Naive thymus-derived CD4-positive, alpha-beta T cell (primary cell): ENCODE results near the gene ANKRD44. TPM values are rescaled to one million over a fixed set of nuclear protein-coding genes. Genes with fewer than 3 reads are reported as not detected.

Source experiments
- ATAC-seq: fragments of 150-1000 bp; cut with Tn5 transposase; 2 replicates; pipeline ENCODE4 v1.10.0; 2021; ENCODE audit warnings: mild to moderate bottlenecking, moderate library complexity
- CTCF ChIA-PET: fragments of 350-600 bp; sonication (Branson Sonifier 250); formaldehyde crosslinking; loops from one replicate; lab custom pipeline; 2021; ENCODE audit warnings: antibody characterized with exemption; lab: Charles Lee
- POLR2A ChIA-PET: fragments of 350-600 bp; sonication (Branson Sonifier 250); formaldehyde crosslinking; loops from one replicate; lab custom pipeline; 2021; ENCODE audit warnings: antibody characterized with exemption, inconsistent platforms; lab: Charles Lee
- DNase-seq, 9 donors: peaks; one replicate each; pipeline versions ENCODE4 v3.0.0 to v3.0.0-alpha.2; 2020 to 2022; ENCODE audit warnings: mixed read lengths in 1 of 9
- H3K27ac ChIP-seq: one replicate; pipeline ENCODE4 v1.7.0; 2013; ENCODE audit warnings: mild to moderate bottlenecking, low read depth, low read length, moderate library complexity
- H3K27me3 ChIP-seq, 2 donors: one replicate each; pipeline ENCODE4 v1.7.0; 2013; ENCODE audit warnings: low read length in 2 of 2, mild to moderate bottlenecking in 2 of 2, moderate library complexity in 2 of 2; ENCODE audit not compliant: control insufficient read depth in 2 of 2, insufficient read depth in 2 of 2
- H3K36me3 ChIP-seq, 3 experiments: 1 replicate in 2 of 3; 2 replicates in 1 of 3; pipeline ENCODE4 v1.7.0; 2013; ENCODE audit warnings: low read length in 3 of 3, mild to moderate bottlenecking in 3 of 3, moderate library complexity in 1 of 3; ENCODE audit not compliant: insufficient read depth in 3 of 3, control insufficient read depth in 2 of 3
- H3K4me1 ChIP-seq, 2 donors: one replicate each; pipeline ENCODE4 v1.7.0; 2013; ENCODE audit warnings: low read length in 2 of 2, mild to moderate bottlenecking in 2 of 2, moderate library complexity in 1 of 2; ENCODE audit not compliant: control insufficient read depth in 2 of 2, insufficient read depth in 2 of 2
- H3K4me3 ChIP-seq: 2 replicates; pipeline ENCODE4 v1.7.0; 2013; ENCODE audit warnings: mild to moderate bottlenecking, low read length
- H3K9me3 ChIP-seq, 3 experiments: 1 replicate in 2 of 3; 2 replicates in 1 of 3; pipeline ENCODE4 v1.7.0; 2013; ENCODE audit warnings: low read length in 3 of 3; ENCODE audit not compliant: control insufficient read depth in 2 of 3
- H3K27ac Mint-ChIP-seq, 9 donors: one replicate each; pipeline ENCODE4 v1.8.0; 2020 to 2022; ENCODE audit warnings: mixed read lengths in 9 of 9, mild to moderate bottlenecking in 8 of 9, moderate library complexity in 5 of 9, inconsistent platforms in 2 of 9
- H3K27me3 Mint-ChIP-seq, 5 donors: one replicate each; pipeline ENCODE4 v1.8.0; 2021 to 2022; ENCODE audit warnings: mixed read lengths in 5 of 5, mild to moderate bottlenecking in 1 of 5
- H3K36me3 Mint-ChIP-seq, 5 donors: one replicate each; pipeline ENCODE4 v1.8.0; 2020 to 2022; ENCODE audit warnings: mixed read lengths in 5 of 5, mild to moderate bottlenecking in 3 of 5, inconsistent platforms in 1 of 5
- H3K4me1 Mint-ChIP-seq, 7 donors: one replicate each; pipeline ENCODE4 v1.8.0; 2020 to 2022; ENCODE audit warnings: mixed read lengths in 7 of 7, mild to moderate bottlenecking in 3 of 7, inconsistent platforms in 1 of 7
- H3K4me3 Mint-ChIP-seq, 10 donors: one replicate each; pipeline ENCODE4 v1.8.0; 2020 to 2022; ENCODE audit warnings: mild to moderate bottlenecking in 10 of 10, mixed read lengths in 10 of 10, moderate library complexity in 6 of 10, inconsistent platforms in 2 of 10
- H3K9me3 Mint-ChIP-seq, 11 donors: one replicate each; pipeline ENCODE4 v1.8.0; 2020 to 2022; ENCODE audit warnings: mixed read lengths in 11 of 11, mild to moderate bottlenecking in 4 of 11, inconsistent platforms in 1 of 11, moderate library complexity in 1 of 11
- intact Hi-C, 2 donors: fragments of 100-400 bp; cut with micrococcal nuclease; formaldehyde crosslinking; loops; one replicate each; pipeline ENCODE4 v1.15.1; 2023
- polyA plus RNA-seq, 2 donors: library from polyadenylated mRNA; unstranded; fragments of 300-500 nt; fragmentation: Illumina TruSeq; gene quantifications; one replicate each; pipeline ENCODE4 v1.2.3, GENCODE V29; 2021
- total RNA-seq, 6 experiments: library from RNA in 5 of 6; stranded (reverse) in 5 of 6; gene quantifications; 1 replicate in 5 of 6; 2 replicates in 1 of 6; pipeline ENCODE4 v1.2.3 and lab custom pipeline; 2021 to 2026

Gene ANKRD44
- total and polyA plus RNA-seq, 7 experiments from 2014 or later: 88.6 to 296 (median 235) TPM

DNA sequence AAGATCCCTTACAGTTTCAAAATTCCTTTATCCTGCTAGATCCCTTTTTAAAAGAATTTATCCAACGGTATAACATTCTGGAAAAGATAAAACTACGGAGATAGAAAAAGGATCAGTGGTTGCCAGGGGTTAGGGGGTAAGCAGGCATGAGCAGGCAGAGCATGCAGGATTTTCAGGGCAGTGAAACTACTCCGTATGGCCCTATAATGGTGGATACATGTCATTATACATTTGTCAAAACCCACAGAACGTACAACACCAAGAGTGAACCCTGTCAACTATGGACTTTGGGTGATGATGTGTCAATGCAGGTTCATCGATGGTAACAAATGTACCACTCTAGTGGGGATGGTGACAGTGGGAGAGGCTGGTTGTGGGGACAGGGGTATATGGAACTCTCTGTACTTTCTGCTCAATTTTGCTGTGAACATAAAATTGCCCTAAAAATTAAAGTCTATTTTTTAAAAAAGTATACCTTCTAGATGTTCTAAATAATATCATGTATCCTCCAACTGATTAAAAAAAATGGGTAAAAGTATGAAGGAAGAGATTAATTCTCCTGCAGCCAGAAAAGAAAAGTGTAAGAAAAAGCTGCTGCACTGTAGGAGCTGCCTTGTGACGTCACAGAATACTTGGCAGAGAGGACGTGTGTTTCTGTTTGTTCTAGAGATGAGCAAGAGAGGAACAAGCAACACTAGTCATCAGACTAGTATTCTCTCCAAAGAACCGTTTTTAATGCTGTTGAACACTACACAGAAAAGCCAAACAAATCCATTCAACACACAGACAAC lies 23.6 kb downstream of the ANKRD44 start:
- Histone ChIP-seq H3K36me3 (no peaks in the 10 kb centered on the region), H3K27me3 (no peaks in the 10 kb centered on the region), H3K4me3 (no peak overlapping the region), H3K4me1 (peaks cover 75 to 90% of the 10 kb centered on the region in 2 donors), H3K9me3 (no peaks in the 10 kb centered on the region), H3K27ac (peak overlapping the region; percentile 55)
- intact Hi-C loops: loop anchor here (1.0 to 2.0 kb wide), 6 partner anchors 8 to 48 kb away; no protein-coding TSS in a partner anchor
- Mint-ChIP-seq H3K27ac (peak overlapping the region; percentile 87 to 99 (median 98)), H3K36me3 (peaks cover 4 to 43% (median 20%) of the 10 kb centered on the region in 5 donors), H3K4me3 (peak overlapping the region; percentile 70 to 90 (median 86)), H3K4me1 (peaks cover 60 to 96% (median 83%) of the 10 kb centered on the region in 7 donors), H3K27me3 (no peaks in the 10 kb centered on the region), H3K9me3 (peaks cover 0 to 10% (median 0%) of the 10 kb centered on the region in 11 donors)
- CTCF ChIA-PET: interaction anchor here (0.6 to 0.7 kb wide), 2 partner anchors 17 to 20 kb away, joined by 3 to 5 read pairs; no protein-coding TSS in a partner anchor
- peak in 7 of 9 donors; percentile 52 to 83 (median 74) for DNase-seq
- peak; percentile 96 for ATAC-seq
- POLR2A ChIA-PET: interaction anchor here (1.0 to 2.5 kb wide), 5 partner anchors 10 to 88 kb away, joined by 3 to 9 read pairs (median 4); no protein-coding TSS in a partner anchor

DNA sequence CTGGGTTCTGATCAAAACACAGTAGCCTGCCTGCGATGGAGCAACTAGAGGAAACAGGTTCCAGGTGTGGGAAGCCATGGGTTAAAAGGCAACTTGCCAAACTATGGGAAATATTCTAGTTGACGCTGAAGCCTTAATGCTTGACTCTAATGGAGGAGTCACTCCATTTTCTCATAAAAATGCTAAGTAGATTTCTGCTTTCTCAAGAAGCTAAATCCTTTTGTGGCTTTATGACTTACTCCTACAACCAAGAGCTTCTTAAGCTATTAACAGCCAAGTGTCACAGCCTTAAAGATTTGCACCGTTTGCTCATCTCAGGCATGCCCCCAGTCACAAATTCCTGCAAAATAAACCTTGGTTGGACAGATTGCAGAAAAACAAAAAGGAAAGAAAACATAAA lies 25.2 kb downstream of the ANKRD44 start:
- intact Hi-C loops: no loop called here
- DNase-seq: no peak
- peaks cover 65 to 100% (median 91%) of the 10 kb centered on the region in 7 donors for H3K4me1 Mint-ChIP-seq
- no peaks in the 10 kb centered on the region for H3K9me3 ChIP-seq
- H3K36me3 ChIP-seq: no peaks in the 10 kb centered on the region
- H3K36me3 Mint-ChIP-seq: peaks cover 4 to 39% (median 17%) of the 10 kb centered on the region in 5 donors
- peaks cover 81 to 91% of the 10 kb centered on the region in 2 donors for H3K4me1 ChIP-seq
- H3K9me3 Mint-ChIP-seq: peaks cover 0 to 6% (median 0%) of the 10 kb centered on the region in 11 donors
- peak overlapping the region; percentile 28 to 99 (median 87) for H3K27ac Mint-ChIP-seq
- ChIA-PET POLR2A (interaction anchor here (0.7 to 1.9 kb wide), 8 partner anchors 8 to 86 kb away, joined by 3 to 9 read pairs (median 4); no protein-coding TSS in a partner anchor), CTCF (no interaction called here)
- ATAC-seq: no peak
- H3K4me3 Mint-ChIP-seq: peak overlapping the region in 9 of 10 donors; percentile 8 to 90 (median 62)
- H3K27me3 Mint-ChIP-seq: no peaks in the 10 kb centered on the region
- peak overlapping the region; percentile 60 for H3K27ac ChIP-seq
- no peaks in the 10 kb centered on the region for H3K27me3 ChIP-seq
- H3K4me3 ChIP-seq: peak overlapping the region; percentile 19

DNA sequence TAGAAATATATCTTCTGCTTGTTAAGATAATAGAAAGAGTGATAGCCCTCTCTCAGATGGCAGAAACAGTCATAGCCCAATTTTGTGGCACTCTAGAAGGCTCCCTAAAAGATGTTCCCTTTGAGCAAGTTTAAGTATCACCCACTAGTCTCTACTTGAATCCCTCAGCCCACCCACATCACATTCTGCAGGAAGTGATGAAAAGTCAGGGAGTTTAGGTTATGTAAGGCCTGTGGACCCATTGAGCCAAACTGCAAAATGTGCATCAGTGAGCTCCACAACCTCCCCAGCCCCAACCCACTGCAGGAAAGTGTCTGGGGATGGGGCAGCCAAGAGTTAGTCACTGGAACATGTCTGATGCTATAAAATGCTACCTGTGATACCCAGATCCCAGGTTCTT lies 25.6 kb downstream of the ANKRD44 start:
- Mint-ChIP-seq H3K4me3 (peak overlapping the region in 8 of 10 donors; percentile 32 to 90 (median 48)), H3K36me3 (peaks cover 4 to 39% (median 12%) of the 10 kb centered on the region in 5 donors), H3K4me1 (peaks cover 65 to 100% (median 91%) of the 10 kb centered on the region in 7 donors), H3K9me3 (peaks cover 0 to 6% (median 0%) of the 10 kb centered on the region in 11 donors), H3K27me3 (no peaks in the 10 kb centered on the region), H3K27ac (peak overlapping the region in 8 of 9 donors; percentile 28 to 99 (median 90))
- Histone ChIP-seq H3K27ac (peak overlapping the region; percentile 60), H3K36me3 (no peaks in the 10 kb centered on the region), H3K4me3 (peak overlapping the region; percentile 19), H3K9me3 (no peaks in the 10 kb centered on the region), H3K4me1 (peaks cover 82 to 92% of the 10 kb centered on the region in 2 donors), H3K27me3 (no peaks in the 10 kb centered on the region)
- no peak for ATAC-seq
- POLR2A ChIA-PET: interaction anchor here (0.7 to 1.9 kb wide), 7 partner anchors 10 to 86 kb away, joined by 3 to 9 read pairs (median 4); no protein-coding TSS in a partner anchor
- CTCF ChIA-PET: no interaction called here
- intact Hi-C loops: no loop called here
- DNase-seq: no peak

DNA sequence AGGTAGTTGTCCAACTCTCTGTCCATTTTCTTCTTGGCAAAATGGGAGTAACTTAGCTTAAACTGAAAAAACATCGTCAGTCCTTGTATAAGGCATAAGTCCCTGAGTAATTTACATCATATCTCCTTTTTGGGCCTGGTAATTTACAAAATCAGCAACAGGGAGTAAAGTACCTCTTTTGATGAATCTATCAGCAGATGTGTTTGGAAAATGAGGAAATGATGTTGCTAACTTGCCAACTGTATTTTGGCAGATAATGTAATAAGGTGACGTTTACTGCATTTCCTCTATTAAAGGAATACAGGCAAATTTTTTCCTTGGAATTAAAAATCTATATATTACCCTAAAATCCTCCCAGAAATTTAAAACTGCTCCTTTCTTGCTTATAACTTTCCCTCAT lies 29.2 kb downstream of the ANKRD44 start:
- H3K36me3 ChIP-seq: no peaks in the 10 kb centered on the region
- Mint-ChIP-seq H3K36me3 (peaks cover 0 to 29% (median 10%) of the 10 kb centered on the region in 5 donors), H3K4me3 (peak overlapping the region in 9 of 10 donors; percentile 25 to 80 (median 72)), H3K9me3 (peaks cover 0 to 3% (median 0%) of the 10 kb centered on the region in 11 donors), H3K4me1 (peaks cover 69 to 99% (median 86%) of the 10 kb centered on the region in 7 donors), H3K27ac (peak overlapping the region; percentile 53 to 99 (median 90)), H3K27me3 (no peaks in the 10 kb centered on the region)
- POLR2A ChIA-PET: interaction anchor here (0.6 to 2.8 kb wide), 7 partner anchors 14 to 83 kb away, joined by 3 to 10 read pairs (median 5); no protein-coding TSS in a partner anchor
- H3K9me3 ChIP-seq: no peaks in the 10 kb centered on the region
- peak overlapping the region; percentile 17 for H3K27ac ChIP-seq
- no peak overlapping the region for H3K4me3 ChIP-seq
- ATAC-seq (peak; percentile 31), DNase-seq (no peak)
- H3K27me3 ChIP-seq: no peaks in the 10 kb centered on the region
- CTCF ChIA-PET: no interaction called here
- peaks cover 77 to 89% of the 10 kb centered on the region in 2 donors for H3K4me1 ChIP-seq
- intact Hi-C loops: loop anchor here in 1 of 2 donors (2.0 kb wide), 1 partner anchor 15 kb away; no protein-coding TSS in a partner anchor

DNA sequence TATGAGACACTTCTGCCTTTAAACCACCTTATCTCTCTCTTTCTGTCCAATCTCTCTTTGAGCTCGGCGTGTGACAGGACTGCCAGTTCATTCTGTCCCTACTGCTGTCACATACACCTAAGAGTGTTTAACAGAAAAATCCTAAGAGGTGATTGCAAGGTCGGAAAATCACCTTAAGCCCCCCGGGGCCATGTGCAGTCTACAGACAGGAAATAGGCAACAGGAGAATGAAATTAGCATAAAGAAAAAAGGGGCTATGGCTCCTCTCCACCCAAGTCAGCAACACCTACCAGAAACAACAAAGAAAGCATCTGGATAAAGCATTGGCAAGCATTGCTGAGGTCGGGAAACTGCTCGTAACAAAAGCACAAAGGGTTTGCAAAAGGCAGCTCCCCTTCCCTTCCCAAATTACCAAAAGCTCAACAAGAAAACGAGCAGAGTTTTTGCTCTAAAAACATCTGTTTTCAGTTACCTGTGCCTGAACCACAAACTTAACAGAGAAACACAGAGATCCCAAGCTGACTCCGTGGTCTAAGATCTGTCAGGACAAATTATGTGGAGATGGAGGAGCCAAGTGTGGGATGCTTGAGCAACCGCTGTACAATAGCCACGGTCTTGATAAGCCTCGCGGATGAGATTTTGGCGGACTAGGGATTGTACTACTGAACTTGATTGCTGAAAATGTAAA lies 30.4 kb downstream of the ANKRD44 start:
- no peak for DNase-seq
- POLR2A ChIA-PET: interaction anchor here (0.6 to 2.8 kb wide), 12 partner anchors 11 to 82 kb away, joined by 3 to 12 read pairs (median 4); no protein-coding TSS in a partner anchor
- intact Hi-C loops: loop anchor here in 1 of 2 donors (1.0 to 2.0 kb wide), 3 partner anchors 8 to 24 kb away; no protein-coding TSS in a partner anchor
- Histone ChIP-seq H3K9me3 (no peaks in the 10 kb centered on the region), H3K4me1 (peaks cover 65 to 80% of the 10 kb centered on the region in 2 donors), H3K36me3 (no peaks in the 10 kb centered on the region), H3K27ac (peak overlapping the region; percentile 68), H3K4me3 (peak overlapping the region; percentile 6), H3K27me3 (no peaks in the 10 kb centered on the region)
- no peaks in the 10 kb centered on the region for H3K27me3 Mint-ChIP-seq
- peaks cover 0 to 3% (median 0%) of the 10 kb centered on the region in 11 donors for H3K9me3 Mint-ChIP-seq
- peaks cover 0 to 32% (median 12%) of the 10 kb centered on the region in 5 donors for H3K36me3 Mint-ChIP-seq
- peak; percentile 30 for ATAC-seq
- peaks cover 69 to 95% (median 83%) of the 10 kb centered on the region in 7 donors for H3K4me1 Mint-ChIP-seq
- peak overlapping the region; percentile 30 to 99 (median 91) for H3K27ac Mint-ChIP-seq
- CTCF ChIA-PET: interaction anchor here (0.6 to 1.0 kb wide), 4 partner anchors 11 to 88 kb away, joined by 3 read pairs; no protein-coding TSS in a partner anchor
- peak overlapping the region; percentile 63 to 81 (median 72) for H3K4me3 Mint-ChIP-seq
